HG02642 (cell line): Measurements from ENCODE around the gene CYP2A7.
"Not testable (repeated sequence)": the region's sequence is repeated elsewhere in the genome, so short reads cannot be mapped to it uniquely, and the experiment has no call there.

Experiments used
- ATAC-seq: cut with Tn5 transposase; IDR thresholded peaks from one replicate; pipeline ENCODE4 v1.9.1; 2021; ENCODE audit warnings: mild to moderate bottlenecking; ENCODE audit not compliant: unreplicated experiment, poor library complexity

CYP2A7 gene

DNA sequence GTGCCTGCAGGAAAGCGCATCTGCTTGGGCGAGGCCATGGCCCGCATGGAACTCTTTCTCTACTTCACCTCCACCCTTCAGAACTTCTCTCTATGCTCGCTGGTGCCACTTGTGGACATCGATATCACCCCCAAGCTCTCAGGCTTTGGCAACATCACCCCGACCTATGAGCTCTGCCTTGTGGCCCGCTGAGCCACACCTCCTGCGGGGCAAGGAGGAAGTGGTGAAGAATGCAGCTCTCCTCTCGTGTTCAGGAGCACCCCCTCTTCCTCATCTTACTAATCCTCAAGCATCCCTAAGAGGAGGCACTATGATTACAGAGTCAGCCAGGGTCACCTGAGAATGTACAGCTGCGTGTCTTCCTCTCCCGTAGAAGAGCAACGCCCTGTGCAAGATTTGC lies 17.9 kb upstream of the CYP2A7 start:
- not testable (repeated sequence) for ATAC-seq

DNA sequence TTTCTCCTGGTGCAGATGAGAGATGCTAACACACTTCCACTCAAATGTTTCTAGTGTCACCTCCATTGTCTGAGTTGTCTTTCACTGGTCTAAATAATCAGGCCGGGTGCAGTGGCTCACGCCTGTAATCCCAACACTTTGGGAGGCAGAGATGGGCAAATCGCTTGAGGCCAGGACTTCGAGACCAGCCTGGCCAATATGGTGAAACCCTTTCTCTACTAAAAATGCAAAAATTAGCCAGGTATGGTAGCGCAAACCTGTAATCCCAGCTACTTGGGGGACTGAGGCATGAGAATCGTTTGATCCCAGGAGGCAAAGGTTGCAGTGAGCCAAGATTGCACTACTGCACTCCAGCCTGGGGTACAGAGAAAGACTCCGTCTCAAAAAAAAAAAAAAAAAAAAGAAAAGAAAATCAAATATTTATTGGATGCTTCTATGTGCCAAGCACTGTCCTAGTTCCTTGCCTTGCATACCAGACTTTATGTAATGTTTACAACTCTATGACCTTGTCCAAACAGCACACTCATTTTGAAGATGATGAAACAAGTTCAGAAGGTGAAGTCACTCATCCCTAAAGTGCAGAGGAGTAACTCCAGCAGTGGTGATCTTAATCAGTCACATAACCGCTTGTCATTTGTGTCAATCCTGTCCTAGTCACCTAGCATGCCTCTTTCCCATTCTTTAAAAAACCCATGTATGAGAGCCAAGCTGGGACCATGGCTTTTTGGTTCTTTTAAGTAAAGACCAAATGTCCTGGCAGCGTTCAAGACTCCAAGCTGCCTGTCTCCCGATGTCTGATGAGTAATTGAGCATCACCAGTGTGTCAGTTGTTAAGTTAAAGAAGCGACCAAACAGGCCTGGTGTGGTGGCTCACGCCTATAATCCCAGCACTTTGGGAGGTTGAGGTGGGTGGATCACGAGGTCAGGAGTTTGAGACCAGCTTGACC lies 15.1 kb upstream of the CYP2A7 start:
- not testable (repeated sequence) for ATAC-seq

DNA sequence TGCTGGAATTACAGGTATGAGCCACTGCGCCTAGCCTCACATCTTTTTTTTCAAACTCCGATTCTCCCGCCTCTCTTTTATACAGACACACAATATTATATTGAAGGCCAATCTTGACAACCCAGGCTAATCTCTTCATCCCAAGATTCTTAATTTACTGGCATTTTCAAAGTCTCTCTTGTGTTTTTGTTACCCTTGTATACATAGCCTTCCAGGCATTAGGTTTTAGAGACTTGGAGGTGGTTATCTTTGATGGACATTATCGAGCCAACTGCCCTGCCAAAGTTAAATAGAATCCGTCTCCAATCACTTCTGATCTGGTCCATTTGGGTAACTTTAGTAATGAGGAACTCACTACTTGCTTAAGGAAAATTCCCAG lies 14.4 kb upstream of the CYP2A7 start:
- ATAC-seq = no peak

DNA sequence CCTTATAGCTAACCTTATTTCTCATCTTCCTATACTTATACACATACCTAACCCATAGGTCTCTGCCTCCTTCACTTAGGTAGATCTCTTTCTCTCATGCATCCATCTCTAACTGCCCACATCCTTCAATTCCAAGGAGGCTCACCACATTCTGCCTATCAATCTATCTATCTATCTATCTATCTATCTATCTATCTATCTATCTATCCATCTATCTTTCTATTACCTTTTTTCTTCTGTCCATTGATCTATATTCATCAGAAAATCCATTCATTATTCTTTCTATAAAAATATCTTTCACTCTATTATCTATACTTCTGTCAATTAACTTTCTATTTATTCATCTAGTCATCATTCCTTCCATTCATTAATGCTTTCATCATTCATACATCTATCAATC lies 11.1 kb upstream of the CYP2A7 start:
- no peak for ATAC-seq

DNA sequence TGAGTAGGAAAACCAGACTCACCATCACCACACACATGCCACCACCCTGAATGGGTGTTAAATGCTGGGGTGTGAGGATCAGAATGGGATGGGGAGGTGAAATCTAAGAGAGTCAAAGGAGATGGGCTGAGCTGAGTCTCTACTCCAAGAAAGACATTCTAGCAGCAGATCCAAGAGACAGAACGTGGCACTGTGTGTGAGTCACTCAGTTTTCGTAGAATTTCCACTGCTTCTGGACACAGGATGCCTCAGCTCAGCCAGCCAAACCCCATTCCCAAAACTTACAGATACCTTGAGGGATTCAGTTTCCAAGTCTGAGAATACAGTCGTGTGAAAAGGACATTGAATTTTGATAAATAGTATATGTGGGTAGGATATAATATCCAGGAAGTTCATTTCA lies 7.3 kb upstream of the CYP2A7 start:
- ATAC-seq = no peak

DNA sequence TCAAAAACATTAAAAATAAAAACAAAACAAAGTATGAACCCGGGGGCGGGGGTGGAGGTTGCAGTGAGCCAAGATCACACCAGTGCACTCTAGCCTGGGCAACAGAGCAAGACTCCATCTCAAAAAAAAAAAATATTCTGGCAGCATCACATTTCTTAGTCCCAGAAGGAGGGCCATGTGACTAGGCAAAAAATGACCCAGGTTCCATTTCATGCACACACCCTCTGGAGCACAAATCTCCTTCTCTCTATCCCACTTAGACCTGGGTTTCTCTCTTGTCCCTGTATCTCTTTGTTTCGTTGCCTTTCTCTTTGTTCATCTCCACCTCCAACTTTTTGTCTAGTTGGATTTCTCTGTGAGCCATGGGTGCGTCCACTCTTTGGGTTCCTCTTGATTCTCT lies 6.2 kb upstream of the CYP2A7 start:
- ATAC-seq = no peak

DNA sequence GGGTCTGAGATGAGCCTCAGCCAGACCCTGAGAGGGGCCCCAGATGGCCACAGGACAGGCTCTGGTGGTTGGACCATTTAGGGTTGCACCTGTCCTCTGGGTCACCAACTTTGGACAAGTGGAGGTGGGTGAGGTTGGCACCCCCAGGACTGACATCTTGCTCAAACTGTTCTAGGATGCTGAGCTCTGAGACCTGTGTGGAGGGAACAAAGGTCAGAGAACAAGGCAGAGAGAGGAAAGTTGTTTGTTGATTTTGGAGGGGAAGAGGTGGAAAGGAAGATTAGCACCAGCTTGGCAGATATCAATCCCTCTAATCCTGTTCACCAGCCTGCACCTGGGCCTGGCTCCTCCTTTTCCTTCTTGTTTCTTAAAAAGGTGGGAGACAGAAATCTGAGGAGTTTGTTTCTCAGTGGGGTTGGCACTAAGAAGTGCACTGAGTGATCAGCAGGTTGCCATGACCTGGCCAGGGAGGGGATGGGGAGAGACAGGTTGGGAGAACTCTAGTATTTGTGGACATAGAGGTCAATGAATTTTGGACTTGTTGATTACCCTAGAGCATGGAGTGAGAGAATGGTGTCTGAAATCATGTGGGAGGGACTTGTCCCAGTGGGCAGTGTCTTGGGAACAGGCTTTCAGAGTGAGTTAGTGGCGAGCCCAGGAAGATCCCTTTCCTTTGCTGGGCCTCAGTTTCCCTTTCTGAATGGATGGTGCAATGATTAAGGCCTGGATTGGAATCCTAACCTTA lies 2.3 kb upstream of the CYP2A7 start:
- ATAC-seq = not testable (repeated sequence)

DNA sequence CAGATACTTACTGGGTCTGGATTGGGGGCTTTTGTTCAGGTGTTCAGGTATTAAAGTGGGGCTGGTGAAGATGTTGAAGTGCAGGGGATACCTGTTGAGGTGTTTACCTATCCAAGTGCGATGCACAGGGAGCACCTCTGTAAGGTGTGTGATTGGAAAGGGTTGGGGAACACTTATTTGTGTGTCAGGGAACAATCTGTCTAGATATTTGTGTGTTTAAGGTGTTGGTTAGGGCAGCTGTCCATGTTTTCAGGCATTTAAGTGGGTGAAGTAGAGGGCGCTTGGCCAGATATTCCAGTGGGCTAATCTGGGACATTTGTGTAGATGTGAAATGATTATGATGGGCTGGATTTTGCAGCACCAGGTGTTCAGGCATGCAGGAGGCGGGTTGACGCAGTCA lies 2.7 kb downstream of the CYP2A7 start:
- not testable (repeated sequence) for ATAC-seq

DNA sequence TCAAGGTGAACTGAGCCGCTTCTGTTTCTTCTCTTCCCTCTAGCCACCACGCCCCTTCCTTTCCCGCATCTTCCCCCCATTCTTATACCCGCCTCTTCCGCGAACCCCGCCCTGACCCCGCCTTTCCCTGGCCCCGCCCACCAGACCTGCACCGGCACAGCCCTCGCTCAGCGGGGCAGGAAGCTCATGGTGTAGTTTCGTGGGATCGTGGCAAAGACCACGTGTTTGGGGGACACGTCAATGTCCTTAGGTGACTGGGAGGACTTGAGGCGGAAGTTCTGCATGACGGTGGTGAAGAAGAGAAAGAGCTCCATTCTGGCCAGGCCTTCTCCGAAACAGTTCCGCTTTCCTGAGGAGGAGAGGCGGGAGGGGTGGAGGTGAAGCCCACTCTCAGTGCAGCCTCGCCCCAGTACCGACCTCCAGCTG lies 6.5 kb downstream of the CYP2A7 start:
- ATAC-seq = not testable (repeated sequence)

DNA sequence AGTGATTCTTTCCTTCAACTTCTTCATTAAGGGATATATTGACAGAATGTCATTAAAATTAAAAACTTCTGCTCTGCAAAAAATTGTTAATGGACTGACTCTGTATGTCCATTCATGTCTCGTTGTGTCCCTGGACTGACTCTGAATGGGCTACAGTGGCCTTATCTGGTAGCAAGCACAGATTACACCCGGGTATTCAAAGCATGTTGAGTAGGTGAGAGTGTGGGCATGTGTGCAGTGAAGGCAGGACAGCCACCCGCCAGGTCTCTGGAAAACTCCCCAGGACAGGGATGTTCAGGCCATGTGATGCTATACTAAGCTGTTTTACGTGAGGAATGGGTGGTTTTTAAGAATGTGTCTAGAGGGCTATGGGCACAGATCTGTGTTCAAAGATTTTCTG lies 7.2 kb downstream of the CYP2A7 start:
- not testable (repeated sequence) for ATAC-seq

DNA sequence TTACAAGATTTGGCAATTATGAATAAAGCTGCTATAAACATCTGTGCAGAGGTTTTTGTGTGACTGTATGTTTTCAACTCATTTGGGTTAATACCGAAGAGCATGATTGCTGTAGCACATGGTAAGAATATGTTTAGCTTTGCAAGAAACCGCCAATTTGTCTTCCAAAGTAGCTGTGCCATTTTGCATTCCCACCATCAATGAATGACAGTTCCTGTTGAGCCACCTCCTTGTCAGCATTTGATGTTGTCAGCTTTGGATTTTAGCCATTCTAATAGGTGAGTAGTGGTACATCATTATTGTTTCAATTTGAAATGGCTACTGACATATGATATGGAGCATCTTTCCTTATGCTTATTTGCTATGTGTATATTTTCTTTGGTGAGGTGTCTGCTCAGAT lies 8.2 kb downstream of the CYP2A7 start:
- not testable (repeated sequence) for ATAC-seq

DNA sequence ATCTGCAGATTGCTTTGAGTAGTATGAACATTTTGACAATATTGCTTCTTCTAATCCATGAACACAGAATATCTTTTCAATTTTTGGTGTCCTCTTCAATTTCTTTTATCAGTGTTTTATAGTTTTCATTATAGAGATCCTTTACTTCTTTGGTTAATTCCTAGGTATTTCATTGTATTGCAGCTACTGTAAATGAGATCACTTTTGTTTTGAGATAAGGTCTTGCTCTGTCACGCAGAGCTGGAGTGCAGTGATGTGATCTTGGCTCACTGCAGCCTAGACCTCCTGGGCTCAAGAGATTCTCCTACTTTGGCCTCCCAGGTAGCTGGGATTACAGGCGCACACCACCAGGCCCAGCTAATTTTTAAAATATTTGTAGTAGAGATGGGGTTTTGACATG lies 9.8 kb downstream of the CYP2A7 start:
- ATAC-seq = no peak

DNA sequence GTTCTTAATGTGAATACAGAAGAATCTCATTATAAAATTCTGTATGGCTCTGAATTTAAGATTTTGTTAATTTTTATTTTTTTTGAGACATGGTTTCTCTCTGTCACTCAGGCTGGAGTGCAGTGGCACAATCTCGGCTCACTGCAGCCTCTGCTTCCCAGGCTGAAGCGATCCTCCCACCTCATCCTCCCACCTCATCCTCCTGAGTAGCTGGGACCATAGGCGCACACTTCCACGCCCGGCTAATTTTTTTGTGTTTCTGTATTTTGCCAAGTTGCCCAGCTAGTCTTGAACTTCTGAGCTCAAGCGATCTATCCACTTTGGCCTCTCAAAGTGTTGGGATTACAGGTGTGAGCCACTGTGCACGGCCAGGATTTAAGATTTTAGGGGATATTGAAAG lies 14.3 kb downstream of the CYP2A7 start:
- no peak for ATAC-seq

DNA sequence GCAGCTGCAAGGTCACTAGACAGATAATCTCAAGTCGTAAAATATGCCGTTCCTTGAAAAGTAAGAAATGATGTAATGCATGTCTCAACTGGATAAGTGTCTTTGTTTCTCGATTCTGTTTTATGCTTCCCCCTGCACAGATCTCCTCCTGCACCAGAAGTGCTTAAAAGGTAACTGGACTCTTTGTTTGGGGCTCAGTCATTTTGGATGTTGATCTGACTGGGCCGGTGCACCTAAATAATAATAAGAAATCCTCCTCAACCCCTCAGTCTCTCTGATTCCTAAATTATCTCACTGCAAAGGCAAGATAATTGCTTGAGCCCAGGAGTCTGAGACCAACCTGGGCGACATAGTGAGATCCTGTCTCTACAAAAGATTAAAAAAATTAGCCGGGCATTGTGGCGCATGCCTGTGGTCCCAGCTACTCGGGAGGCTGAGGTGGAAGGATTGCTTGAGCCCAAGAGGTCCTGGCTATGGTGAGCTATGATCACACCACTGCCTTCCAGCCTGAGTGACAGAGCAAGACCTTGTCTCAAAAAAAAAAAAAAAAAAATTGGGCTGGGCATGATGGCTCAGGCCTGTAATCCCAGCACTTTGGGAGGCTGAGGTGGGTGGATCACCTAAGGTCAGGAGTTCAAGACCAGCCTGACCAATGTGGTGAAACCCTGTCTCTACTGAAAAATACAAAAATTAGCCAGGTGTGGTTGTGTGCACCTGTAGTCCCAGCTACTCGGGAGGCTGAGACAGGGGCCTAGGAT lies 17.1 kb downstream of the CYP2A7 start:
- not testable (repeated sequence) for ATAC-seq

DNA sequence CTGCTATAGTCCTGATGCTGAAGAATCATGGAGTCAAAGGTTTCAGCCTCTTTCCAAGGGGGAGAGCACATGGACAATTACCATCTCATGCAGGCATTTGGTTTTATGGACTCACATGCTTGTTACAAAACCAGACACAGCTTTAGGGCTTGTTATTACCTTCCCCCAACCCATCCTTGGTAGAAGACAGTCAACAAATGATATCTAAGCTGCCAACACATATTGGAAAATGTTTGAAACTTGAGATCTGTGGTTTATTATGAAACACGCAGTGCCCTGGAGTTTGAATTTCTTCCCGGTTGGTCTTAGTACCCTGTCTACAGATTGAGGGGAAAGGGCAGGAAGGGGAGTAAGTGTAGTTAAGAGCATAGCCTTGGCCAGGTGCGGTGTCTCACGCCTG lies 19.2 kb downstream of the CYP2A7 start:
- no peak for ATAC-seq

DNA sequence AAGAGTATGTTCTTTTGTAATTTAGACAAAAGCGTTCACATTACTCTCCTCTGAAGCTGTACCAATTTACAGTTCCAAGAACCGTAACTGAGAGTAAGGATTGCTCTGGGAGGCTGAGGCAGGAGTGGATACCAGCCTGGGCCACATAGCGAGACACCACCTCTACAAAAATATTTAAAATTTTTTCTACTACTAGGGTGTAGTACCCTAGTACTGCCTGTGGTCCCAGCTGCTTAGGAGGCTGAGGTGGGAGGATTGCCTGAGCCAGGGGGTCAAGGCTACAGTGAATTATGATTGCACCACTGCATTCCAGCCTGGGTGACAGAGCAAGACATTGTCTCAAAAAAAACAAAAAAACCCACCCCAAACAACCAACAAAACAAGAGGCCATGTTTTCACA lies 19.7 kb downstream of the CYP2A7 start:
- no peak for ATAC-seq

DNA sequence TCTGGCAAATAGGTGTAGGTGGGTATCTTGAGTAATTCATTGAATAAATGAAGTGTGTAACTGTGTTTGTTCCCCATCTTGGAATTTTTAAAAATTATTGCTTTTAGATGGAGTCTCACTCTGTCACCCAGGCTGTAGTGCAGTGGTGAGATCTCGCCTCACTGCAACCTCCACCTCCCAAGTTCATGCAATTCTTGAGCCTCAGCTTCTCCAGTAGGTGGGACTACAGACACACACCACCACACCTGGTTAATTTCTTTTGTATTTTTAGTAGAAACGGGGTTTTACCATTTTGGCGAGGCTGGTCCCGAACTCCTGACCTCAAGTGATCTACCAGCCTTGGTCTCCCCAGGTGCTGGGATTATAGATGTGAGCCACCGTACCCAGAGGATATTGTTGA lies 23.9 kb downstream of the CYP2A7 start:
- no peak for ATAC-seq

DNA sequence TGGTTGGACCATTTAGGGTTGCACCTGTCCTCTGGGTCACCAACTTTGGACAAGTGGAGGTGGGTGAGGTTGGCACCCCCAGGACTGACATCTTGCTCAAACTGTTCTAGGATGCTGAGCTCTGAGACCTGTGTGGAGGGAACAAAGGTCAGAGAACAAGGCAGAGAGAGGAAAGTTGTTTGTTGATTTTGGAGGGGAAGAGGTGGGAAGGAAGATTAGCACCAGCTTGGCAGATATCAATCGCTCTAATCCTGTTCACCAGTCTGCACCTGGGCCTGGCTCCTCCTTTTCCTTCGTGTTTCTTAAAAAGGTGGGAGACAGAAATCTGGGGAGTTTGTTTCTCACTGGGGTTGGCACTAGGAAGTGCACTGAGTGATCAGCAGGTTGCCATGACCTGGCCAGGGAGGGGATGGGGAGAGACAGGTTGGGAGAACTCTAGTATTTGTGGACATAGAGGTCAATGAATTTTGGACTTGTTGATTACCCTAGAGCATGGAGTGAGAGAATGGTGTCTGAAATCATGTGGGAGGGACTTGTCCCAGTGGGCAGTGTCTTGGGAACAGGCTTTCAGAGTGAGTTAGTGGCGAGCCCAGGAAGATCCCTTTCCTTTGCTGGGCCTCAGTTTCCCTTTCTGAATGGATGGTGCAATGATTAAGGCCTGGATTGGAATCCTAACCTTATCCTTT lies 29.4 kb downstream of the CYP2A7 start:
- not testable (repeated sequence) for ATAC-seq

DNA sequence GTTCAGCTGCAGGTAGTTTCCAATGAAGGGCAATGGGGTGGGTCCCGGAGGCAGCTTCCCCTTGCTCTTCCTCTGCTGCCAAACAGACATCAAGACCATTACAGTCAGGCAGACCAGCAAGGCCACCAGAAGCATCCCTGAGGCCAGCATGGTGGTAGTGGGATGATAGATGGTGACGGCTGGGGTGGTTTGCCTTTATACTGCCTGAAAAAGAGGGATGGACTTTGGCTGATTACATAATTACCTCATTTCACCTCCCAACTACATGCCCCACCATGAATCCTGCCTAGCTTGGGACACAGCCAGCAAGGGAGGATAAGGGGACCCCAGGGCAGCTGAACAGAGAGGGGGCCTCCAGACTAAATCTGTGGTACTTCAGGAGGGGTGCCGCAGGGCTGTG lies 31.8 kb downstream of the CYP2A7 start, which contains the start of gene CYP2A6:
Gene CYP2A6 (minus strand): TSS at position 171 of the 400 bp plus-strand sequence. CDS start 21 bp downstream, at position 150.
- ATAC-seq = not testable (repeated sequence)

DNA sequence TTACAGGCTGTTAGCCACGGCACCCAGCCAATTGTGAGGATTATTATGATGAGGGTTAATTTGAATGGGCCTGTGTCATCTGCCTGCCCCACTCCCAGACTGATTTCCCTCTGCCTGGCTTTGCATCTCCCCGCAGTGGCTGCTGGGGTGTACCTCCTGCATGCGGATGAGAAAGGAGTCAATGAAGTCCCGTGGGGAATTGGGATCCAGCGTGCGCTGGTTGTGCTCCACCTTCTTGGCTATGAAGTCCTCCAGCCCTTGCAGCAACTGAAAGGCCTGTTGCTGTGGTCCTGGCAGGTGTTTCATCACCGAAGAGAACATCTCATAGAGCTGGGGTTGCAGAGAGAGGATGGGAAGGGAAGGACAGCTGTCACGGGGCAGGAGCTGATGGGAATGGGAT lies 35.3 kb downstream of the CYP2A7 start:
- ATAC-seq = not testable (repeated sequence)
